ENCODE data around the gene L3HYPDH. TPM values are rescaled to one million over a fixed set of nuclear protein-coding genes. Genes with fewer than 3 reads are reported as not detected.
A peak's percentile ranks its signal among the peaks of the same experiment; 100 is the strongest.

The L3HYPDH gene
- total RNA-seq, 1 donor: 44.5 TPM

- H3K4me3 ChIP-seq (ENCODE audit: insufficient read depth, low read length): no peak overlapping the region
- DNase-seq (ENCODE audit: insufficient read length, low spot score, missing footprints): no peak
- H3K79me2 ChIP-seq (ENCODE audit: insufficient read depth, low read length): no peaks in the 10 kb centered on the region
- no peak overlapping the region for H2AFZ ChIP-seq (ENCODE audit: low read length)
- H3K27me3 ChIP-seq (ENCODE audit: insufficient read depth, low read length): no peaks in the 10 kb centered on the region
- H4K20me1 ChIP-seq (ENCODE audit: insufficient read depth, low read length): no peaks in the 10 kb centered on the region
- no peaks in the 10 kb centered on the region for H3K36me3 ChIP-seq (ENCODE audit: insufficient read depth, low read length)
- TF ChIP-seq, protein P1, sequence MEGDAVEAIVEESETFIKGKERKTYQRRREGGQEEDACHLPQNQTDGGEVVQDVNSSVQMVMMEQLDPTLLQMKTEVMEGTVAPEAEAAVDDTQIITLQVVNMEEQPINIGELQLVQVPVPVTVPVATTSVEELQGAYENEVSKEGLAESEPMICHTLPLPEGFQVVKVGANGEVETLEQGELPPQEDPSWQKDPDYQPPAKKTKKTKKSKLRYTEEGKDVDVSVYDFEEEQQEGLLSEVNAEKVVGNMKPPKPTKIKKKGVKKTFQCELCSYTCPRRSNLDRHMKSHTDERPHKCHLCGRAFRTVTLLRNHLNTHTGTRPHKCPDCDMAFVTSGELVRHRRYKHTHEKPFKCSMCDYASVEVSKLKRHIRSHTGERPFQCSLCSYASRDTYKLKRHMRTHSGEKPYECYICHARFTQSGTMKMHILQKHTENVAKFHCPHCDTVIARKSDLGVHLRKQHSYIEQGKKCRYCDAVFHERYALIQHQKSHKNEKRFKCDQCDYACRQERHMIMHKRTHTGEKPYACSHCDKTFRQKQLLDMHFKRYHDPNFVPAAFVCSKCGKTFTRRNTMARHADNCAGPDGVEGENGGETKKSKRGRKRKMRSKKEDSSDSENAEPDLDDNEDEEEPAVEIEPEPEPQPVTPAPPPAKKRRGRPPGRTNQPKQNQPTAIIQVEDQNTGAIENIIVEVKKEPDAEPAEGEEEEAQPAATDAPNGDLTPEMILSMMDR (IDR thresholded peaks at IDR 0.05; ENCODE audit: extremely low read depth, low read depth, low read length): no peak
- no peak overlapping the region for H3K4me2 ChIP-seq (ENCODE audit: insufficient read depth, low read length)
- no peaks in the 10 kb centered on the region for H3K4me1 ChIP-seq (ENCODE audit: insufficient read depth, low read length)
- no peak overlapping the region for H3K27ac ChIP-seq (ENCODE audit: low read depth, low read length)
- no peaks in the 10 kb centered on the region for H3K9me3 ChIP-seq (ENCODE audit: low read depth, low read length)
Measured at GRCh38 chr14:59520224-59520623, 36.0 kb upstream of the L3HYPDH start.

- no peaks in the 10 kb centered on the region for H3K27me3 ChIP-seq (ENCODE audit: insufficient read depth, low read length)
- H2AFZ ChIP-seq (ENCODE audit: low read length): no peak overlapping the region
- TF ChIP-seq, protein P1 (IDR thresholded peaks at IDR 0.05; ENCODE audit: extremely low read depth, low read depth, low read length): peak; percentile 58
- H3K79me2 ChIP-seq (ENCODE audit: insufficient read depth, low read length): no peaks in the 10 kb centered on the region
- no peak overlapping the region for H3K27ac ChIP-seq (ENCODE audit: low read depth, low read length)
- no peak overlapping the region for H3K4me3 ChIP-seq (ENCODE audit: insufficient read depth, low read length)
- H3K4me1 ChIP-seq (ENCODE audit: insufficient read depth, low read length): no peaks in the 10 kb centered on the region
- H3K36me3 ChIP-seq (ENCODE audit: insufficient read depth, low read length): no peaks in the 10 kb centered on the region
- no peak overlapping the region for H3K4me2 ChIP-seq (ENCODE audit: insufficient read depth, low read length)
- H3K9me3 ChIP-seq (ENCODE audit: low read depth, low read length): no peaks in the 10 kb centered on the region
- DNase-seq (ENCODE audit: insufficient read length, low spot score, missing footprints): no peak
- peaks cover 3% of the 10 kb centered on the region for H4K20me1 ChIP-seq (ENCODE audit: insufficient read depth, low read length)
Measured at GRCh38 chr14:59511916-59512575, 27.8 kb upstream of the L3HYPDH start.

- Histone ChIP-seq H2AFZ (ENCODE audit: low read length) (no peak overlapping the region), H3K4me1 (ENCODE audit: insufficient read depth, low read length) (no peaks in the 10 kb centered on the region), H3K4me3 (ENCODE audit: insufficient read depth, low read length) (no peak overlapping the region), H3K27me3 (ENCODE audit: insufficient read depth, low read length) (no peaks in the 10 kb centered on the region), H3K4me2 (ENCODE audit: insufficient read depth, low read length) (no peak overlapping the region), H3K79me2 (ENCODE audit: insufficient read depth, low read length) (no peaks in the 10 kb centered on the region), H3K9me3 (ENCODE audit: low read depth, low read length) (no peaks in the 10 kb centered on the region), H3K36me3 (ENCODE audit: insufficient read depth, low read length) (no peaks in the 10 kb centered on the region), H3K27ac (ENCODE audit: low read depth, low read length) (no peak overlapping the region), H4K20me1 (ENCODE audit: insufficient read depth, low read length) (peaks cover 3% of the 10 kb centered on the region)
- DNase-seq (ENCODE audit: insufficient read length, low spot score, missing footprints): no peak
- TF ChIP-seq, protein P1 (IDR thresholded peaks at IDR 0.05; ENCODE audit: extremely low read depth, low read depth, low read length): no peak
Measured at GRCh38 chr14:59510966-59511365, 26.8 kb upstream of the L3HYPDH start.

DNA sequence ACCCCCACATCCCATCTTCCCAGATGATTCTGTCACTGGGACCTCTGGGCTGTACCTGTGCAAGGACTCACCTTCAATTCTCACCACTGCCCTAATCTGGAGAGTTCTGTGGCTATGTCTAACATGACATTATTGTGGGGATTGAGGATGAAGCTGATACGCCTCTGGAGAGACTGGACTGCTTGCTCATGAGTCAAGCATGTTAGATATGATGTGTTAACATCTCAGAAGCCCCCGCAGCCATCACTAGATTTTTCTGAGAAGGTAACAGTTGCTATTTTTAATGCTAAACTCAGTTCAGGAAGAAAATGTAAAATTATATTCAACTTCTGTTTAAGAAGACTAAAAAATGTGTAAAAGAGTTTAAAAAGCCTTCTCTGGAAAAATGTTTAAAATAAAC is 25.8 kb upstream of the L3HYPDH start:
- no peak overlapping the region for H2AFZ ChIP-seq (ENCODE audit: low read length)
- no peak for DNase-seq (ENCODE audit: insufficient read length, low spot score, missing footprints)
- H3K4me2 ChIP-seq (ENCODE audit: insufficient read depth, low read length): no peak overlapping the region
- TF ChIP-seq, protein P1 (IDR thresholded peaks at IDR 0.05; ENCODE audit: extremely low read depth, low read depth, low read length): no peak
- no peaks in the 10 kb centered on the region for H3K27me3 ChIP-seq (ENCODE audit: insufficient read depth, low read length)
- no peaks in the 10 kb centered on the region for H3K79me2 ChIP-seq (ENCODE audit: insufficient read depth, low read length)
- H3K9me3 ChIP-seq (ENCODE audit: low read depth, low read length): no peaks in the 10 kb centered on the region
- H3K4me1 ChIP-seq (ENCODE audit: insufficient read depth, low read length): no peaks in the 10 kb centered on the region
- H3K27ac ChIP-seq (ENCODE audit: low read depth, low read length): no peak overlapping the region
- H3K4me3 ChIP-seq (ENCODE audit: insufficient read depth, low read length): no peak overlapping the region
- peaks cover 3% of the 10 kb centered on the region for H4K20me1 ChIP-seq (ENCODE audit: insufficient read depth, low read length)
- H3K36me3 ChIP-seq (ENCODE audit: insufficient read depth, low read length): no peaks in the 10 kb centered on the region

Data from osteoblast (primary cell).